T-cell (primary cell): ENCODE data around the gene SPATC1L. TPM values are rescaled to one million over a fixed set of nuclear protein-coding genes. Genes with fewer than 3 reads are reported as not detected.
A peak's percentile ranks its signal among the peaks of the same experiment; 100 is the strongest.
"Not testable (repeated sequence)": the region's sequence is repeated elsewhere in the genome, so short reads cannot be mapped to it uniquely, and the experiment has no call there.

ENCODE experiments used
- ATAC-seq, 4 experiments: fragments of 200-7000 bp in 3 of 4; fragments of 150-1000 bp in 1 of 4; cut with Tn5 transposase; replicated peaks in 1 of 4; 1 replicate in 3 of 4; 2 replicates in 1 of 4; pipeline ENCODE4 v1.10.0; 2021; ENCODE audit warnings: moderate library complexity in 3 of 4, mild to moderate bottlenecking in 2 of 4, moderate number of reproducible peaks in 1 of 4
- CTCF ChIA-PET, 2 donors: fragments of 300-600 bp; sonication (Branson Sonifier 250); formaldehyde crosslinking; loops; one replicate each; lab custom pipeline; 2022; ENCODE audit warnings: antibody characterized with exemption in 2 of 2; lab: Charles Lee
- POLR2A ChIA-PET, 2 donors: fragments of 300-600 bp; sonication (Branson Sonifier 250); formaldehyde crosslinking; loops; one replicate each; lab custom pipeline; 2022; ENCODE audit warnings: antibody characterized with exemption in 2 of 2; lab: Charles Lee
- DNase-seq, 35 experiments: peaks; one replicate each; pipeline versions ENCODE4 v3.0.0 to v3.0.0-alpha.2; 2013 to 2023
- H3K27ac ChIP-seq: one replicate; pipeline ENCODE4 v1.5.1; 2013; ENCODE audit warnings: low read length
- H3K27me3 ChIP-seq, 2 experiments: replicated peaks in 1 of 2; 1 replicate in 1 of 2; 2 replicates in 1 of 2; pipeline versions ENCODE4 v1.6.1 to v1.7.0; 2013; ENCODE audit warnings: low read length in 1 of 2, mixed read lengths in 1 of 2; ENCODE audit not compliant: control insufficient read depth in 2 of 2, insufficient read depth in 2 of 2; ENCODE audit errors: extremely low read depth in 1 of 2
- H3K36me3 ChIP-seq, 2 donors: 1 replicate in 1 of 2; 2 replicates in 1 of 2; pipeline versions ENCODE4 v1.6.1 to v1.7.0; 2013; ENCODE audit warnings: low read length in 1 of 2; ENCODE audit not compliant: control insufficient read depth in 2 of 2, insufficient read depth in 1 of 2; ENCODE audit errors: extremely low read depth in 1 of 2
- H3K4me1 ChIP-seq, 2 experiments: 1 replicate in 1 of 2; 2 replicates in 1 of 2; pipeline versions ENCODE4 v1.6.1 to v1.7.0; 2013; ENCODE audit warnings: low read length in 2 of 2, mixed read lengths in 1 of 2; ENCODE audit not compliant: insufficient read depth in 2 of 2, control insufficient read depth in 1 of 2; ENCODE audit errors: extremely low read depth in 1 of 2
- H3K4me3 ChIP-seq, 2 donors: 1 replicate in 1 of 2; 2 replicates in 1 of 2; pipeline versions ENCODE4 v1.5.1 to v1.7.0; 2013; ENCODE audit warnings: mild to moderate bottlenecking in 2 of 2, low read length in 1 of 2, moderate library complexity in 1 of 2; ENCODE audit not compliant: control insufficient read depth in 1 of 2; ENCODE audit errors: extremely low read depth in 1 of 2
- H3K9me3 ChIP-seq: 2 replicates; pipeline ENCODE4 v1.7.0; 2013
- H3K27ac Mint-ChIP-seq, 2 donors: one replicate each; pipeline ENCODE4 v1.8.0; 2020 to 2021; ENCODE audit warnings: mild to moderate bottlenecking in 2 of 2, mixed read lengths in 2 of 2
- H3K27me3 Mint-ChIP-seq, 2 donors: one replicate each; pipeline ENCODE4 v1.8.0; 2021 to 2022; ENCODE audit warnings: mixed read lengths in 2 of 2
- H3K36me3 Mint-ChIP-seq: one replicate; pipeline ENCODE4 v1.8.0; 2021; ENCODE audit warnings: mixed read lengths
- H3K4me1 Mint-ChIP-seq, 3 donors: one replicate each; pipeline ENCODE4 v1.8.0; 2020 to 2022; ENCODE audit warnings: mixed read lengths in 3 of 3, mild to moderate bottlenecking in 1 of 3
- H3K4me3 Mint-ChIP-seq, 3 donors: one replicate each; pipeline ENCODE4 v1.8.0; 2020 to 2022; ENCODE audit warnings: mild to moderate bottlenecking in 3 of 3, mixed read lengths in 3 of 3, moderate library complexity in 3 of 3
- H3K9me3 Mint-ChIP-seq, 3 donors: one replicate each; pipeline ENCODE4 v1.8.0; 2020 to 2022; ENCODE audit warnings: mixed read lengths in 3 of 3
- WGBS: methylation state at CpG from one replicate; pipeline ENCODE4 v1.1.5; 2013; ENCODE audit warnings: missing lambda C conversion rate; ENCODE audit not compliant: insufficient coverage; 5-methylcytosine and 5-hydroxymethylcytosine counted together
- total RNA-seq, 35 experiments: library from RNA in 6 of 35; stranded (reverse) in 6 of 35; fragments of 120-200 nt in 1 of 35; gene quantifications; one replicate each; pipeline versions ENCODE4 v1.2.1 to v1.2.4 and lab custom pipeline; 2013 to 2026

The SPATC1L gene
- total RNA-seq, 5 donors from 2014 or later (not counting 1 experiment from before 2014, with no cell fraction given) = 1.4 to 22.8 (median 12.5) TPM

GRCh38 chr21:46226920-46227599 lies 42.8 kb upstream of the SPATC1L start:
- H3K36me3 ChIP-seq = peaks cover 0 to 7% of the 10 kb centered on the region in 2 donors
- H3K27ac Mint-ChIP-seq = peak overlapping the region; percentile 44 to 59
- CTCF ChIA-PET = no interaction called here
- no peak overlapping the region for H3K27ac ChIP-seq
- POLR2A ChIA-PET = no interaction called here
- no peak overlapping the region for H3K4me3 ChIP-seq
- peaks cover 2 to 31% of the 10 kb centered on the region in 2 experiments for H3K4me1 ChIP-seq
- H3K4me1 Mint-ChIP-seq = peaks cover 42 to 61% (median 42%) of the 10 kb centered on the region in 3 donors
- H3K27me3 ChIP-seq = no peaks in the 10 kb centered on the region
- 71% methylated on average over 3 of the region's 4 CpGs for WGBS
- DNase-seq (no peak), ATAC-seq (no peak)
- no peaks in the 10 kb centered on the region for H3K9me3 ChIP-seq
- peak overlapping the region; percentile 78 to 84 (median 83) for H3K4me3 Mint-ChIP-seq
- H3K9me3 Mint-ChIP-seq = no peaks in the 10 kb centered on the region
- no peaks in the 10 kb centered on the region for H3K27me3 Mint-ChIP-seq
- H3K36me3 Mint-ChIP-seq = peaks cover 10% of the 10 kb centered on the region

GRCh38 chr21:46226146-46226545 lies 41.9 kb upstream of the SPATC1L start:
- H3K4me1 Mint-ChIP-seq = peaks cover 37 to 56% (median 37%) of the 10 kb centered on the region in 3 donors
- no peaks in the 10 kb centered on the region for H3K9me3 Mint-ChIP-seq
- Histone ChIP-seq H3K9me3 (no peaks in the 10 kb centered on the region), H3K27me3 (no peaks in the 10 kb centered on the region), H3K4me1 (peaks cover 2 to 31% of the 10 kb centered on the region in 2 experiments), H3K36me3 (peaks cover 5 to 12% of the 10 kb centered on the region in 2 donors), H3K4me3 (peak overlapping the region in 1 of 2 donors; percentile 5), H3K27ac (no peak overlapping the region)
- no peak overlapping the region for H3K27ac Mint-ChIP-seq
- ChIA-PET CTCF (no interaction called here), POLR2A (no interaction called here)
- no peak for ATAC-seq
- peaks cover 15% of the 10 kb centered on the region for H3K36me3 Mint-ChIP-seq
- no peak for DNase-seq
- WGBS = 100% methylated on average over 1 of the region's 1 CpG
- no peaks in the 10 kb centered on the region for H3K27me3 Mint-ChIP-seq
- peak overlapping the region in 1 of 3 donors; percentile 84 for H3K4me3 Mint-ChIP-seq

DNA sequence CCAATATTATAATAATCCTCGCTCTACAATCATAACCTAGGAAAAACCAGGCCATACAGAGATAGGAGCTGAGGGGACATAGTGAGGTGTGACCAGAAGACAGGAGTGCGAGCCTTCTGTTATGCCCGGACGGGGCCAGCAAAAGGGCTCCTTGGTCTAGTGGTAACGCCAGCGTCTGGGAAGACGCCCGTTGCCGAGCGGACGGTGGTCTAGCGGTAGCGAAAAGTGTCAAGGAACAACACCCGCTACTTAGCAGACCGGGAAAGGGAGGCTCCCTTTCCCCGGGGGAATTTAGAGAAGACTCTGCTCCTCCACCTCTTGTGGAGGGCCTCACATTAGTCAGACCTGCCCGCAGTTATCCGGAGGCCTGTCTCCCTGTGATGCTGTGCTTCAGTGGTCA lies 39.4 kb upstream of the SPATC1L start:
- H3K36me3 ChIP-seq = peaks cover 14 to 28% of the 10 kb centered on the region in 2 donors
- H3K9me3 Mint-ChIP-seq, H3K27ac ChIP-seq, POLR2A ChIA-PET, H3K27me3 Mint-ChIP-seq, H3K4me3 Mint-ChIP-seq, CTCF ChIA-PET, H3K27me3 ChIP-seq, ATAC-seq, H3K27ac Mint-ChIP-seq, H3K4me3 ChIP-seq, DNase-seq, H3K9me3 ChIP-seq: not testable (repeated sequence)
- Mint-ChIP-seq H3K36me3 (peaks cover 33% of the 10 kb centered on the region), H3K4me1 (peaks cover 25 to 33% (median 25%) of the 10 kb centered on the region in 3 donors)
- 97% methylated on average over 15 of the region's 18 CpGs for WGBS
- H3K4me1 ChIP-seq = peaks cover 0 to 21% of the 10 kb centered on the region in 2 experiments

DNA sequence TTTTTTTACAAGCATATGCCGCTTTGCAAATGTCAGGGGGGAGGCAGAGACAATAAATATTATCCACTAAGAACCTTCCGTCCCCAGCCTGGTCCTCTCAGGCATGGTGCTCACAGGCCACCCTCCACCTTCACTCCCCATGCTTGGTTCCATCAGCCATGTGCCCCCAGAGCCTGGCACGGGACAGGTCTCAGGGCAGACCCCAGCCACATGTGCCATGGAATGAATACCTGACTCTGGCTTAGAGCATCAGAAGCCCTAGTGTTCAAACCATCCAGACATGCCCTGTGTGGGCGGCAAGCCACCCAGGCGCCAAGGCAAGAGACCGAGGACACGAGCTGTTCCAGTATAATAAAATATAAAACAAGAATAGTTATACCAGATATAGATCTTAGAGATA lies 39.0 kb upstream of the SPATC1L start:
- POLR2A ChIA-PET = no interaction called here

GRCh38 chr21:46222436-46223116 lies 38.3 kb upstream of the SPATC1L start:
- 76% methylated on average over 6 of the region's 11 CpGs for WGBS
- Mint-ChIP-seq H3K9me3 (no peaks in the 10 kb centered on the region), H3K4me1 (peaks cover 21 to 28% (median 21%) of the 10 kb centered on the region in 3 donors), H3K36me3 (peaks cover 33% of the 10 kb centered on the region), H3K27ac (no peak overlapping the region), H3K4me3 (no peak overlapping the region), H3K27me3 (no peaks in the 10 kb centered on the region)
- Histone ChIP-seq H3K27ac (no peak overlapping the region), H3K4me1 (peaks cover 0 to 14% of the 10 kb centered on the region in 2 experiments), H3K36me3 (peaks cover 17 to 28% of the 10 kb centered on the region in 2 donors), H3K27me3 (no peaks in the 10 kb centered on the region), H3K4me3 (no peak overlapping the region), H3K9me3 (no peaks in the 10 kb centered on the region)
- DNase-seq = no peak
- ChIA-PET POLR2A (no interaction called here), CTCF (no interaction called here)
- no peak for ATAC-seq

More for the DNA sequence above, 39.0 kb upstream of the SPATC1L start:
- CTCF ChIA-PET = no interaction called here
- Histone ChIP-seq H3K27me3 (no peaks in the 10 kb centered on the region), H3K9me3 (no peaks in the 10 kb centered on the region), H3K4me1 (peaks cover 0 to 20% of the 10 kb centered on the region in 2 experiments), H3K4me3 (no peak overlapping the region), H3K36me3 (peaks cover 17 to 28% of the 10 kb centered on the region in 2 donors), H3K27ac (no peak overlapping the region)
- H3K4me3 Mint-ChIP-seq = no peak overlapping the region
- H3K9me3 Mint-ChIP-seq = no peaks in the 10 kb centered on the region
- H3K4me1 Mint-ChIP-seq = peaks cover 25 to 33% (median 25%) of the 10 kb centered on the region in 3 donors
- no peaks in the 10 kb centered on the region for H3K27me3 Mint-ChIP-seq
- DNase-seq (no peak), ATAC-seq (no peak)
- 100% methylated on average over 2 of the region's 7 CpGs for WGBS
- H3K36me3 Mint-ChIP-seq = peaks cover 33% of the 10 kb centered on the region
- H3K27ac Mint-ChIP-seq = no peak overlapping the region

GRCh38 chr21:46221664-46222435 lies 37.6 kb upstream of the SPATC1L start:
- H3K36me3 Mint-ChIP-seq = peaks cover 33% of the 10 kb centered on the region
- no peaks in the 10 kb centered on the region for H3K27me3 ChIP-seq
- ChIA-PET CTCF (no interaction called here), POLR2A (interaction anchor here in 1 of 2 donors (0.6 kb wide), 1 partner anchor 1395 kb away, joined by 4 read pairs; no protein-coding TSS in a partner anchor)
- H3K36me3 ChIP-seq = peaks cover 17 to 28% of the 10 kb centered on the region in 2 donors
- peaks cover 13 to 21% (median 14%) of the 10 kb centered on the region in 3 donors for H3K4me1 Mint-ChIP-seq
- H3K9me3 Mint-ChIP-seq = no peaks in the 10 kb centered on the region
- WGBS = 97% methylated on average over 14 of the region's 16 CpGs
- H3K4me3 Mint-ChIP-seq = no peak overlapping the region
- DNase-seq (no peak), ATAC-seq (no peak)
- H3K27ac ChIP-seq = no peak overlapping the region
- H3K4me1 ChIP-seq = peaks cover 0 to 6% of the 10 kb centered on the region in 2 experiments
- no peaks in the 10 kb centered on the region for H3K27me3 Mint-ChIP-seq
- no peak overlapping the region for H3K4me3 ChIP-seq
- H3K27ac Mint-ChIP-seq = no peak overlapping the region
- no peaks in the 10 kb centered on the region for H3K9me3 ChIP-seq
